Measurements from ENCODE around the gene PIK3R3. TPM values are rescaled to one million over a fixed set of nuclear protein-coding genes. Genes with fewer than 3 reads are reported as not detected.

PIK3R3 gene
- polyA plus RNA-seq, 1 donor (not counting 4 experiments of a cell fraction or from before 2014, with no cell fraction given): 11.9 TPM

DNA sequence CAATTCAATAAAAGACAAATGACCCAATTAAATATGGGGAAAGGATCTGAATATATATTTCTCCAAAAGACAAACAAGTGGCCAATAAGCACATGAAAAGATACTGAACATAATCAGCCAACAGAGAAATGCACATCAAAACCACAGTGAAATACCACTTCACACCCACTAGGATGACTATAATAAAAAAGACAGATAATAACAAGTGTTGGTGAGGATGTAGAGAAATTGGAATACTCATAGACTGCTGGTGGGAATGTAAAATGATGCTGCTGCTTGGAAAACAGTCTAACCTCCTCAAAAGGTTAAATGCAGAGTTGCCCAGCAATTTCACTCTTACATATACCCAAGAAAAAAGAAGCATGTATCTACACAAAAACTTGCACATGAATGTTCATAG is 48.9 kb downstream of the PIK3R3 start:
- H3K4me3 ChIP-seq (ENCODE audit: control insufficient read depth in 2 of 3, extremely low read depth in 1 of 3, insufficient read depth in 2 of 3, low read depth in 1 of 3, low read length in 3 of 3): no peak overlapping the region
- dilution Hi-C loops (cut with MboI; ENCODE audit: extremely low pct_ligation_motif_present, low sequenced_read_pairs): no loop called here
- DNase-seq (ENCODE audit: low read depth, low spot score) (no peak), FAIRE-seq (no peak)
- no peak overlapping the region for H3K27ac ChIP-seq (ENCODE audit: control insufficient read depth, insufficient read depth, low read length)
- no peak overlapping the region for H3K4me2 ChIP-seq (ENCODE audit: control insufficient read depth, extremely low read depth, insufficient read depth, low read depth, low read length)
- no peaks in the 10 kb centered on the region for H3K27me3 ChIP-seq (ENCODE audit: control insufficient read depth, extremely low read depth, insufficient read depth, low read length)
- no peaks in the 10 kb centered on the region for H3K9me1 ChIP-seq (ENCODE audit: control insufficient read depth, extremely low read depth, insufficient read depth, low read length)
- TF ChIP-seq, protein P1, sequence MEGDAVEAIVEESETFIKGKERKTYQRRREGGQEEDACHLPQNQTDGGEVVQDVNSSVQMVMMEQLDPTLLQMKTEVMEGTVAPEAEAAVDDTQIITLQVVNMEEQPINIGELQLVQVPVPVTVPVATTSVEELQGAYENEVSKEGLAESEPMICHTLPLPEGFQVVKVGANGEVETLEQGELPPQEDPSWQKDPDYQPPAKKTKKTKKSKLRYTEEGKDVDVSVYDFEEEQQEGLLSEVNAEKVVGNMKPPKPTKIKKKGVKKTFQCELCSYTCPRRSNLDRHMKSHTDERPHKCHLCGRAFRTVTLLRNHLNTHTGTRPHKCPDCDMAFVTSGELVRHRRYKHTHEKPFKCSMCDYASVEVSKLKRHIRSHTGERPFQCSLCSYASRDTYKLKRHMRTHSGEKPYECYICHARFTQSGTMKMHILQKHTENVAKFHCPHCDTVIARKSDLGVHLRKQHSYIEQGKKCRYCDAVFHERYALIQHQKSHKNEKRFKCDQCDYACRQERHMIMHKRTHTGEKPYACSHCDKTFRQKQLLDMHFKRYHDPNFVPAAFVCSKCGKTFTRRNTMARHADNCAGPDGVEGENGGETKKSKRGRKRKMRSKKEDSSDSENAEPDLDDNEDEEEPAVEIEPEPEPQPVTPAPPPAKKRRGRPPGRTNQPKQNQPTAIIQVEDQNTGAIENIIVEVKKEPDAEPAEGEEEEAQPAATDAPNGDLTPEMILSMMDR (optimal IDR thresholded peaks at IDR 0.05 in 1 of 3, IDR thresholded peaks at IDR 0.05 in 1 of 3, conservative IDR thresholded peaks at IDR 0.05 in 1 of 3; ENCODE audit: extremely low read depth in 1 of 3, insufficient read depth in 2 of 3, low read length in 3 of 3): no peak
- TF ChIP-seq EZH2 (IDR thresholded peaks at IDR 0.05; ENCODE audit: low read length): no peak
- H3K79me2 ChIP-seq (ENCODE audit: control insufficient read depth, insufficient read depth, low read length): no peaks in the 10 kb centered on the region
- H3K36me3 ChIP-seq (ENCODE audit: control insufficient read depth in 2 of 2, extremely low read depth in 1 of 2, insufficient read depth in 2 of 2, low read length in 2 of 2): no peaks in the 10 kb centered on the region
- no peaks in the 10 kb centered on the region for H3K9me3 ChIP-seq (ENCODE audit: control insufficient read depth, low read depth, low read length)
- H3K9ac ChIP-seq (ENCODE audit: control insufficient read depth, extremely low read depth, insufficient read depth, low read length): no peak overlapping the region
- no peak overlapping the region for H2AFZ ChIP-seq (ENCODE audit: control insufficient read depth, low read length)
- H3K4me1 ChIP-seq (ENCODE audit: control insufficient read depth, extremely low read depth, insufficient read depth, low read length): peaks cover 17% of the 10 kb centered on the region
- no peaks in the 10 kb centered on the region for H4K20me1 ChIP-seq (ENCODE audit: control insufficient read depth, extremely low read depth, insufficient read depth, low read length)

DNA sequence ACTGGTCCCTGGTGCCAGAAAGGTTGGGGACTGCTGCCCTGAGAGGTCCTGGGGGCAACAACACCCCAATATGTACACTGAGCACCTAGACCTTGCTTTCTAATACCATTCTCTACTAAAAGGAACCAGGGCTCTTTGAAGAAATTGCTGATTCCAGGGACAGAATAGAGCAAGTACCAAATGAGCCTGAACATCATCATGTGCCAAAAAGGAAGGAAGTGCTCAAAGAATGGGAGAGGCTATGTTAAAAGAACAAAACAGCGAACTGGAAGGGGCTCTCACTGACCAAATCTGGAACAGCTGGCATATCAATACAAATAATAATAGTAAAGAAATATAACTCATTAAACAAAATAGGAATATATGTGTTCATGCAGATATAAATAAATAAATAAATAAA is 50.8 kb downstream of the PIK3R3 start:
- no peak overlapping the region for H3K4me2 ChIP-seq (ENCODE audit: control insufficient read depth, extremely low read depth, insufficient read depth, low read depth, low read length)
- no peak overlapping the region for H3K4me3 ChIP-seq (ENCODE audit: control insufficient read depth in 2 of 3, extremely low read depth in 1 of 3, insufficient read depth in 2 of 3, low read depth in 1 of 3, low read length in 3 of 3)
- peaks cover 26% of the 10 kb centered on the region for H3K4me1 ChIP-seq (ENCODE audit: control insufficient read depth, extremely low read depth, insufficient read depth, low read length)
- H4K20me1 ChIP-seq (ENCODE audit: control insufficient read depth, extremely low read depth, insufficient read depth, low read length): no peaks in the 10 kb centered on the region
- DNase-seq (ENCODE audit: low read depth, low spot score) (no peak), FAIRE-seq (no peak)
- no peaks in the 10 kb centered on the region for H3K36me3 ChIP-seq (ENCODE audit: control insufficient read depth in 2 of 2, extremely low read depth in 1 of 2, insufficient read depth in 2 of 2, low read length in 2 of 2)
- H3K27me3 ChIP-seq (ENCODE audit: control insufficient read depth, extremely low read depth, insufficient read depth, low read length): no peaks in the 10 kb centered on the region
- no peaks in the 10 kb centered on the region for H3K9me3 ChIP-seq (ENCODE audit: control insufficient read depth, low read depth, low read length)
- H2AFZ ChIP-seq (ENCODE audit: control insufficient read depth, low read length): no peak overlapping the region
- TF ChIP-seq EZH2 (IDR thresholded peaks at IDR 0.05; ENCODE audit: low read length): no peak
- TF ChIP-seq, protein P1 (optimal IDR thresholded peaks at IDR 0.05 in 1 of 3, IDR thresholded peaks at IDR 0.05 in 1 of 3, conservative IDR thresholded peaks at IDR 0.05 in 1 of 3; ENCODE audit: extremely low read depth in 1 of 3, insufficient read depth in 2 of 3, low read length in 3 of 3): no peak
- no peak overlapping the region for H3K27ac ChIP-seq (ENCODE audit: control insufficient read depth, insufficient read depth, low read length)
- no peaks in the 10 kb centered on the region for H3K79me2 ChIP-seq (ENCODE audit: control insufficient read depth, insufficient read depth, low read length)
- no peak overlapping the region for H3K9ac ChIP-seq (ENCODE audit: control insufficient read depth, extremely low read depth, insufficient read depth, low read length)
- dilution Hi-C loops (cut with MboI; ENCODE audit: extremely low pct_ligation_motif_present, low sequenced_read_pairs): no loop called here
- H3K9me1 ChIP-seq (ENCODE audit: control insufficient read depth, extremely low read depth, insufficient read depth, low read length): no peaks in the 10 kb centered on the region

Data from keratinocyte (primary cell).